ENCODE results near the gene FAM120B. TPM values are rescaled to one million over a fixed set of nuclear protein-coding genes. Genes with fewer than 3 reads are reported as not detected.

The FAM120B gene
- total and polyA plus RNA-seq, 2 of the 4 experiments (the other 2 are of a cell fraction) = 15.3 to 28.0 TPM

- Histone ChIP-seq H3K27me3 (ENCODE audit: control insufficient read depth, insufficient read depth, low read length) (no peaks in the 10 kb centered on the region), H3K4ac (ENCODE audit: low read depth, low read length) (no peak overlapping the region), H3K4me1 (ENCODE audit: control insufficient read depth, insufficient read depth, low read length) (peaks cover 5% of the 10 kb centered on the region; the same call in 1 of the 2 replicates), H3K4me2 (ENCODE audit: low read depth, low read length) (no peak overlapping the region), H3K27ac (ENCODE audit: insufficient read depth, low read length) (no peak overlapping the region), H3K9me3 (ENCODE audit: control insufficient read depth, insufficient read depth, low read length) (peaks cover 6% of the 10 kb centered on the region; the same call in 1 of the 2 replicates), H3K18ac (ENCODE audit: low read depth, low read length) (no peak overlapping the region), H4K8ac (ENCODE audit: low read depth in 2 of 2, low read length in 2 of 2) (no peak overlapping the region), H2BK5ac (ENCODE audit: low read depth, low read length, poor library complexity, severe bottlenecking) (no peak overlapping the region), H3K9me1 (ENCODE audit: insufficient read depth, low read length) (peaks cover 3% of the 10 kb centered on the region; the same call in 1 of the 2 replicates), H3K14ac (replicated peaks; ENCODE audit: low read depth, low read length) (no peak overlapping the region), H2BK20ac (ENCODE audit: low read depth, low read length) (no peak overlapping the region), H3K36me3 (ENCODE audit: control insufficient read depth, insufficient read depth, low read length) (no peaks in the 10 kb centered on the region), H2AFZ (replicated peaks; ENCODE audit: low read length, poor library complexity) (no peak overlapping the region), H3K23ac (ENCODE audit: low read depth, low read length) (no peak overlapping the region), H4K91ac (ENCODE audit: insufficient read depth, low read depth, low read length) (no peak overlapping the region), H2AK5ac (ENCODE audit: low read depth, low read length) (no peak overlapping the region), H3K56ac (ENCODE audit: extremely low read depth, insufficient read depth, low read length) (no peak overlapping the region), H3K4me3 (ENCODE audit: insufficient read depth, low read depth, low read length) (no peak overlapping the region), H2BK15ac (ENCODE audit: low read depth, low read length) (no peak overlapping the region), H3K9ac (ENCODE audit: low read depth, low read length) (no peak overlapping the region), H2BK120ac (ENCODE audit: low read depth, low read length) (no peak overlapping the region), H4K5ac (ENCODE audit: low read depth, low read length) (no peak overlapping the region), H3K79me1 (ENCODE audit: low read depth in 1 of 2, low read length in 2 of 2) (no peaks in the 10 kb centered on the region), H4K20me1 (ENCODE audit: insufficient read depth, low read length) (no peaks in the 10 kb centered on the region), H2AK9ac (replicated peaks; ENCODE audit: low read depth, low read length, poor library complexity) (no peak overlapping the region)
- ATAC-seq (ENCODE audit: low read depth) (no peak), DNase-seq (no peak)
- 100% methylated on average over 2 of the region's 10 CpGs; no CpG with 5 or more reads in 1 of the 2 experiments for WGBS, 2 experiments (ENCODE audit: extremely low coverage in 2 of 2, insufficient read length in 1 of 2)
- dilution Hi-C loops (cut with HindIII; ENCODE audit: low sequenced_read_pairs, unreplicated experiment) = no loop called here
- ChIA-PET POLR2A (ENCODE audit: unreplicated experiment) (no interaction called here), CTCF (no interaction called here)
- intact Hi-C loops (cut with micrococcal nuclease) = no loop called here
- TF ChIP-seq MAZ (IDR thresholded peaks at IDR 0.05; ENCODE audit: borderline replicate concordance, low read depth, low read length) (no peak), RAD21 (IDR thresholded peaks at IDR 0.05; ENCODE audit: low read length) (no peak), RFX5 (IDR thresholded peaks at IDR 0.05; ENCODE audit: low read depth, low read length) (no peak), FOS (IDR thresholded peaks at IDR 0.05; ENCODE audit: low read depth, low read length) (no peak)
- in situ Hi-C loops (cut with MboI; ENCODE audit: low sequenced_read_pairs) = no loop called here
- no TSS peak for BruUV-seq (replicated peaks)
These were observed 110.5 kb downstream of the FAM120B start for GRCh38 chr6:170416959-170417606.
